HG03039 (cell line): Measurements from ENCODE around the gene HIVEP2.

Source experiments
- ATAC-seq: cut with Tn5 transposase; IDR thresholded peaks from one replicate; pipeline ENCODE4 v1.9.1; 2021; ENCODE audit warnings: mild to moderate bottlenecking, moderate library complexity; ENCODE audit not compliant: unreplicated experiment

Gene HIVEP2

GRCh38 chr6:142926177-142926493 is 18.8 kb downstream of the HIVEP2 start:
- no peak for ATAC-seq

GRCh38 chr6:142925575-142926110 is 19.3 kb downstream of the HIVEP2 start:
- ATAC-seq: no peak

- ATAC-seq: no peak
Observed at GRCh38 chr6:142918339-142919042, 26.5 kb downstream of the HIVEP2 start.

GRCh38 chr6:142916881-142917280 is 28.1 kb downstream of the HIVEP2 start:
- no peak for ATAC-seq

GRCh38 chr6:142914937-142915697 is 29.9 kb downstream of the HIVEP2 start:
- ATAC-seq: no peak

GRCh38 chr6:142914369-142914768 is 30.6 kb downstream of the HIVEP2 start:
- ATAC-seq: no peak

- peak; percentile 85 for ATAC-seq
Observed at GRCh38 chr6:142913511-142914047, 31.4 kb downstream of the HIVEP2 start.

GRCh38 chr6:142913036-142913510 is 31.9 kb downstream of the HIVEP2 start:
- peak; percentile 62 for ATAC-seq

GRCh38 chr6:142912125-142912524 is 32.9 kb downstream of the HIVEP2 start:
- ATAC-seq: no peak

GRCh38 chr6:142911430-142911829 is 33.5 kb downstream of the HIVEP2 start:
- no peak for ATAC-seq

GRCh38 chr6:142909686-142910085 is 35.3 kb downstream of the HIVEP2 start:
- no peak for ATAC-seq

GRCh38 chr6:142908235-142908634 is 36.7 kb downstream of the HIVEP2 start:
- ATAC-seq: no peak

GRCh38 chr6:142907544-142907943 is 37.4 kb downstream of the HIVEP2 start:
- ATAC-seq: no peak

GRCh38 chr6:142906945-142907470 is 38.0 kb downstream of the HIVEP2 start:
- ATAC-seq: peak; percentile 55

GRCh38 chr6:142903812-142904211 is 41.2 kb downstream of the HIVEP2 start:
- no peak for ATAC-seq

GRCh38 chr6:142902636-142903053 is 42.3 kb downstream of the HIVEP2 start:
- peak; percentile 67 for ATAC-seq

GRCh38 chr6:142901611-142902010 is 43.4 kb downstream of the HIVEP2 start:
- ATAC-seq: no peak

- no peak for ATAC-seq
Observed at GRCh38 chr6:142900227-142900971, 44.6 kb downstream of the HIVEP2 start.

- ATAC-seq: no peak
Observed at GRCh38 chr6:142898927-142899895, 45.8 kb downstream of the HIVEP2 start.

GRCh38 chr6:142897659-142898058 is 47.3 kb downstream of the HIVEP2 start:
- ATAC-seq: no peak
